CD14-positive monocyte (primary cell): ENCODE measurements around the gene HCAR3. TPM values are rescaled to one million over a fixed set of nuclear protein-coding genes. Genes with fewer than 3 reads are reported as not detected.

Source experiments
- DNase-seq, 3 donors: peaks; one replicate each; pipeline ENCODE4 v3.0.0-alpha.2; 2011 to 2022
- H2AFZ ChIP-seq: 2 replicates; pipeline ENCODE4 v1.6.0; 2012; ENCODE audit warnings: mild to moderate bottlenecking, low read depth, low read length, inconsistent platforms; ENCODE audit not compliant: insufficient read depth, poor library complexity, severe bottlenecking
- H3K27ac ChIP-seq, 2 donors: 1 replicate in 1 of 2; 2 replicates in 1 of 2; pipeline ENCODE4 v1.5.1; 2012 to 2013; ENCODE audit warnings: low read length in 2 of 2, control low read depth in 1 of 2, inconsistent platforms in 1 of 2, low read depth in 1 of 2, mild to moderate bottlenecking in 1 of 2
- H3K27me3 ChIP-seq, 2 donors: one replicate each; pipeline versions ENCODE4 v1.6.0 to v1.6.1; 2011 to 2013; ENCODE audit warnings: low read length in 2 of 2; ENCODE audit not compliant: control insufficient read depth in 2 of 2, insufficient read depth in 2 of 2
- H3K36me3 ChIP-seq, 2 donors: replicated peaks in 1 of 2; 1 replicate in 1 of 2; 2 replicates in 1 of 2; pipeline versions ENCODE4 v1.5.1 to v1.6.1; 2012 to 2013; ENCODE audit warnings: low read length in 2 of 2, control low read depth in 1 of 2, inconsistent platforms in 1 of 2, mild to moderate bottlenecking in 1 of 2; ENCODE audit not compliant: insufficient read depth in 2 of 2, control insufficient read depth in 1 of 2
- H3K4me1 ChIP-seq, 2 donors: 1 replicate in 1 of 2; 2 replicates in 1 of 2; pipeline versions ENCODE4 v1.5.1 to v1.6.1; 2012 to 2013; ENCODE audit warnings: low read length in 2 of 2, control low read depth in 1 of 2, inconsistent platforms in 1 of 2, mild to moderate bottlenecking in 1 of 2, moderate library complexity in 1 of 2; ENCODE audit not compliant: insufficient read depth in 2 of 2, control insufficient read depth in 1 of 2
- H3K4me2 ChIP-seq: replicated peaks from 2 replicates; pipeline ENCODE3; 2012; ENCODE audit warnings: low read length, moderate library complexity, mild to moderate bottlenecking; ENCODE audit not compliant: poor library complexity, severe bottlenecking; ENCODE audit errors: extremely low read depth
- H3K4me3 ChIP-seq, 3 experiments: fragments of 200-600 bp in 1 of 3; sonication (generic) in 1 of 3; replicated peaks in 1 of 3; 1 replicate in 2 of 3; 2 replicates in 1 of 3; pipeline ENCODE4 v1.5.1; 2011 to 2013; ENCODE audit warnings: low read length in 3 of 3, mild to moderate bottlenecking in 3 of 3, control low read depth in 2 of 3, low read depth in 2 of 3, inconsistent platforms in 1 of 3, moderate library complexity in 1 of 3
- H3K79me2 ChIP-seq: 2 replicates; pipeline ENCODE4 v1.6.0; 2012; ENCODE audit warnings: mild to moderate bottlenecking, control low read depth, inconsistent platforms, low read length, moderate library complexity; ENCODE audit not compliant: insufficient read depth
- H3K9ac ChIP-seq: 2 replicates; pipeline ENCODE4 v1.6.0; 2017; ENCODE audit warnings: low read length, mild to moderate bottlenecking; ENCODE audit not compliant: insufficient read depth, poor library complexity, severe bottlenecking
- H3K9me3 ChIP-seq, 2 donors: replicated peaks in 1 of 2; 1 replicate in 1 of 2; 2 replicates in 1 of 2; pipeline versions ENCODE4 v1.5.1 to v1.6.1; 2012 to 2013; ENCODE audit warnings: low read length in 2 of 2, control low read depth in 1 of 2; ENCODE audit not compliant: control insufficient read depth in 1 of 2, insufficient read depth in 1 of 2
- H4K20me1 ChIP-seq: 2 replicates; pipeline ENCODE4 v1.6.0; 2012; ENCODE audit warnings: mild to moderate bottlenecking, low read length, control low read depth, moderate library complexity; ENCODE audit not compliant: insufficient read depth
- H3K27ac Mint-ChIP-seq, 7 donors: one replicate each; pipeline ENCODE4 v1.8.0; 2020; ENCODE audit warnings: mild to moderate bottlenecking in 7 of 7, mixed read lengths in 7 of 7, moderate library complexity in 6 of 7, inconsistent platforms in 2 of 7
- H3K27me3 Mint-ChIP-seq, 3 donors: one replicate each; pipeline ENCODE4 v1.8.0; 2021 to 2022; ENCODE audit warnings: low read depth in 3 of 3, mild to moderate bottlenecking in 3 of 3, mixed read lengths in 3 of 3, moderate library complexity in 3 of 3, inconsistent platforms in 1 of 3
- H3K36me3 Mint-ChIP-seq, 2 donors: one replicate each; pipeline ENCODE4 v1.8.0; 2020; ENCODE audit warnings: mixed read lengths in 2 of 2, inconsistent platforms in 1 of 2, mild to moderate bottlenecking in 1 of 2
- H3K4me1 Mint-ChIP-seq: one replicate; pipeline ENCODE4 v1.8.0; 2020; ENCODE audit warnings: mild to moderate bottlenecking, mixed read lengths
- H3K4me3 Mint-ChIP-seq, 2 donors: one replicate each; pipeline ENCODE4 v1.8.0; 2020; ENCODE audit warnings: mild to moderate bottlenecking in 2 of 2, mixed read lengths in 2 of 2, moderate library complexity in 1 of 2
- H3K9me3 Mint-ChIP-seq, 7 donors: one replicate each; pipeline ENCODE4 v1.8.0; 2020 to 2022; ENCODE audit warnings: mixed read lengths in 7 of 7, mild to moderate bottlenecking in 6 of 7, moderate library complexity in 6 of 7, inconsistent platforms in 2 of 7
- CTCF ChIP-seq: fragments of 200-600 bp; IDR thresholded peaks from one replicate; pipeline ENCODE4 v1.8.0; 2022; ENCODE audit warnings: antibody characterized with exemption, mild to moderate bottlenecking
- WGBS: methylation state at CpG from one replicate; pipeline ENCODE4 v1.1.5; 2013; ENCODE audit warnings: missing lambda C conversion rate; ENCODE audit not compliant: insufficient coverage; 5-methylcytosine and 5-hydroxymethylcytosine counted together
- intact Hi-C, 2 donors: fragments of 100-400 bp; cut with micrococcal nuclease; formaldehyde crosslinking; loops; one replicate each; pipeline versions ENCODE4 v1.15.0 to v1.15.1; 2023
- polyA plus RNA-seq, 3 donors: library from polyadenylated mRNA; depleted of rRNA in 1 of 3; unstranded in 2 of 3; stranded (reverse) in 1 of 3; fragments of 300-500 nt in 2 of 3; fragments of >200 nt in 1 of 3; fragmentation: Illumina TruSeq in 2 of 3; gene quantifications; 1 replicate in 2 of 3; 2 replicates in 1 of 3; pipeline ENCODE4 v1.2.3, GENCODE V29; 2012 to 2021

The HCAR3 gene
- polyA plus RNA-seq, 3 donors: 14.4 to 65.3 (median 23.7) TPM

- Histone ChIP-seq H3K4me3 (no peak overlapping the region), H3K79me2 (no peaks in the 10 kb centered on the region), H3K9me3 (no peaks in the 10 kb centered on the region), H3K9ac (no peak overlapping the region), H2AFZ (no peak overlapping the region), H3K4me2 (no peak overlapping the region), H3K27ac (no peak overlapping the region), H3K4me1 (peaks cover 39 to 48% of the 10 kb centered on the region in 2 donors), H4K20me1 (no peaks in the 10 kb centered on the region), H3K36me3 (no peaks in the 10 kb centered on the region), H3K27me3 (peaks cover 0 to 5% of the 10 kb centered on the region in 2 donors)
- H3K9me3 Mint-ChIP-seq: peaks cover 0 to 6% (median 0%) of the 10 kb centered on the region in 7 donors
- TF ChIP-seq CTCF: no peak
- H3K27ac Mint-ChIP-seq: no peak overlapping the region
- no peak for DNase-seq
- H3K4me1 Mint-ChIP-seq: peaks cover 44% of the 10 kb centered on the region
- intact Hi-C loops: loop anchor here in 1 of 2 donors (10.0 kb wide), 1 partner anchor 45 kb away; no protein-coding TSS in a partner anchor
- WGBS: 96% methylated on average over 27 of the region's 27 CpGs
- peaks cover 0 to 3% of the 10 kb centered on the region in 2 donors for H3K36me3 Mint-ChIP-seq
- peaks cover 6 to 12% (median 11%) of the 10 kb centered on the region in 3 donors for H3K27me3 Mint-ChIP-seq
- H3K4me3 Mint-ChIP-seq: peak overlapping the region in 1 of 2 donors; percentile 0
Observed at GRCh38 chr12:122729583-122730214, 13.1 kb upstream of the HCAR3 start.

GRCh38 chr12:122726080-122726558 lies 9.5 kb upstream of the HCAR3 start:
- peak; percentile 56 to 89 (median 87) for DNase-seq
- Histone ChIP-seq H3K27me3 (peaks cover 0 to 5% of the 10 kb centered on the region in 2 donors), H3K27ac (peak overlapping the region in 1 of 2 donors; percentile 79), H3K79me2 (no peaks in the 10 kb centered on the region), H2AFZ (no peak overlapping the region), H4K20me1 (no peaks in the 10 kb centered on the region), H3K4me1 (peaks cover 43 to 49% of the 10 kb centered on the region in 2 donors), H3K9ac (peak overlapping the region; percentile 34), H3K9me3 (no peaks in the 10 kb centered on the region), H3K36me3 (no peaks in the 10 kb centered on the region), H3K4me3 (peak overlapping the region in 2 of 3 experiments; percentile 10 to 60), H3K4me2 (peak overlapping the region; percentile 64)
- TF ChIP-seq CTCF: no peak
- Mint-ChIP-seq H3K27me3 (peaks cover 5 to 6% (median 6%) of the 10 kb centered on the region in 3 donors), H3K27ac (peak overlapping the region; percentile 89 to 97 (median 92)), H3K4me1 (peaks cover 38% of the 10 kb centered on the region), H3K36me3 (peaks cover 0 to 3% of the 10 kb centered on the region in 2 donors), H3K4me3 (peak overlapping the region; percentile 54 to 85), H3K9me3 (peaks cover 0 to 1% (median 0%) of the 10 kb centered on the region in 7 donors)
- WGBS: no CpG with 5 or more reads among the region's 5 CpGs
- intact Hi-C loops: loop anchor here in 1 of 2 donors (2.0 kb wide), 1 partner anchor 17 kb away; no protein-coding TSS in a partner anchor
